ENCODE data around the gene RAB37.

- TF ChIP-seq, protein P1, sequence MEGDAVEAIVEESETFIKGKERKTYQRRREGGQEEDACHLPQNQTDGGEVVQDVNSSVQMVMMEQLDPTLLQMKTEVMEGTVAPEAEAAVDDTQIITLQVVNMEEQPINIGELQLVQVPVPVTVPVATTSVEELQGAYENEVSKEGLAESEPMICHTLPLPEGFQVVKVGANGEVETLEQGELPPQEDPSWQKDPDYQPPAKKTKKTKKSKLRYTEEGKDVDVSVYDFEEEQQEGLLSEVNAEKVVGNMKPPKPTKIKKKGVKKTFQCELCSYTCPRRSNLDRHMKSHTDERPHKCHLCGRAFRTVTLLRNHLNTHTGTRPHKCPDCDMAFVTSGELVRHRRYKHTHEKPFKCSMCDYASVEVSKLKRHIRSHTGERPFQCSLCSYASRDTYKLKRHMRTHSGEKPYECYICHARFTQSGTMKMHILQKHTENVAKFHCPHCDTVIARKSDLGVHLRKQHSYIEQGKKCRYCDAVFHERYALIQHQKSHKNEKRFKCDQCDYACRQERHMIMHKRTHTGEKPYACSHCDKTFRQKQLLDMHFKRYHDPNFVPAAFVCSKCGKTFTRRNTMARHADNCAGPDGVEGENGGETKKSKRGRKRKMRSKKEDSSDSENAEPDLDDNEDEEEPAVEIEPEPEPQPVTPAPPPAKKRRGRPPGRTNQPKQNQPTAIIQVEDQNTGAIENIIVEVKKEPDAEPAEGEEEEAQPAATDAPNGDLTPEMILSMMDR (IDR thresholded peaks at IDR 0.05), result no peak
- TF ChIP-seq ZFX (IDR thresholded peaks at IDR 0.05; ENCODE audit: borderline replicate concordance), result no peak
Observed at GRCh38 chr17:74766413-74766812, 29.4 kb downstream of the RAB37 start.

All from 22Rv1 (cell line).